Stomach (tissue), 9 donors: ENCODE measurements around the gene HMG20A. TPM values are rescaled to one million over a fixed set of nuclear protein-coding genes. Genes with fewer than 3 reads are reported as not detected.

Experiments
- DNase-seq, 2 donors: peaks; one replicate each; pipeline versions ENCODE4 v3.0.0 to v3.0.0-alpha.2; 2013 to 2019
- H3K27ac ChIP-seq, 5 donors: fragments of 200-600 bp in 4 of 5; sonication (generic) in 4 of 5; one replicate each; pipeline ENCODE4 v1.5.1; 2013 to 2019; ENCODE audit warnings: mild to moderate bottlenecking in 1 of 5, moderate library complexity in 1 of 5
- H3K27me3 ChIP-seq, 3 donors: fragments of 200-600 bp; sonication (generic); one replicate each; pipeline ENCODE4 v1.5.1; 2017 to 2019; ENCODE audit warnings: mixed run types in 1 of 3
- H3K36me3 ChIP-seq, 4 donors: fragments of 200-600 bp; sonication (generic); 1 replicate in 3 of 4; 2 replicates in 1 of 4; pipeline ENCODE4 v1.5.1; 2016 to 2019
- H3K4me1 ChIP-seq, 4 donors: fragments of 200-600 bp; sonication (generic); one replicate each; pipeline ENCODE4 v1.5.1; 2016 to 2019
- H3K4me3 ChIP-seq, 4 donors: fragments of 200-600 bp; sonication (generic) in 3 of 4; one replicate each; pipeline ENCODE4 v1.5.1; 2016 to 2019; ENCODE audit warnings: mild to moderate bottlenecking in 1 of 4
- H3K9me3 ChIP-seq, 4 donors: fragments of 200-600 bp; sonication (generic); one replicate each; pipeline ENCODE4 v1.5.1; 2016 to 2019
- EP300 ChIP-seq: sonication (generic); formaldehyde crosslinking; IDR thresholded peaks from one replicate; pipeline ENCODE4 v1.6.1; 2017; ENCODE audit warnings: antibody characterized with exemption
- POLR2A ChIP-seq, 4 donors: fragments of 450-650 bp; IDR thresholded peaks; one replicate each; pipeline ENCODE4 v1.6.1; 2016; ENCODE audit warnings: antibody characterized with exemption in 4 of 4, control low read depth in 2 of 4, mild to moderate bottlenecking in 1 of 4, moderate library complexity in 1 of 4
- POLR2AphosphoS5 ChIP-seq, 3 donors: sonication (generic); formaldehyde crosslinking; IDR thresholded peaks; one replicate each; pipeline ENCODE4 v1.6.1; 2016; ENCODE audit warnings: antibody characterized with exemption in 3 of 3
- WGBS, 5 donors: extraction: QIAGEN DNeasy Blood & Tissue Kit in 3 of 5; methylation state at CpG; one replicate each; pipeline versions ENCODE4 v1.1.5 to v1.1.7; 2013 to 2018; 5-methylcytosine and 5-hydroxymethylcytosine counted together
- intact Hi-C: fragments of 100-400 bp; cut with DNase I; formaldehyde crosslinking; loops from one replicate; pipeline ENCODE4 v1.15.1; 2023; ENCODE audit warnings: low total_unique reads
- polyA plus RNA-seq, 3 donors: library from polyadenylated mRNA; stranded (reverse); fragments of 200-250 nt; gene quantifications; one replicate each; pipeline ENCODE4 v1.2.3, GENCODE V29; 2013
- total RNA-seq, 5 donors: library from RNA; depleted of rRNA; stranded (reverse); fragments of >200 nt; gene quantifications; one replicate each; pipeline versions ENCODE4 v1.1.0 to v1.2.3, GENCODE V29; 2014 to 2016
- TF ChIP-seq, protein P1 (sequence below), 7 experiments: fragments of 450-650 bp in 4 of 7; fragments of 200-600 bp in 3 of 7; sonication (generic) in 3 of 7; IDR thresholded peaks; one replicate each; pipeline ENCODE4 v1.5.1; 2016 to 2019; ENCODE audit warnings: antibody characterized with exemption in 7 of 7, control low read depth in 2 of 7, mild to moderate bottlenecking in 1 of 7
- donor health status: healthy with polysubstance abuse.
- donor health status: Bipolar disorder and iron deficiency.
- donor health status: healthy.

HMG20A gene
- total and polyA plus RNA-seq, 8 donors, result 8.1 to 51.8 (median 22.6) TPM

GRCh38 chr15:77510066-77511057 is 89.7 kb downstream of the HMG20A start:
- TF ChIP-seq POLR2AphosphoS5 (IDR thresholded peaks at IDR 0.05) (no peak), EP300 (no peak), POLR2A (IDR thresholded peaks at IDR 0.05) (no peak)
- TF ChIP-seq, protein P1, sequence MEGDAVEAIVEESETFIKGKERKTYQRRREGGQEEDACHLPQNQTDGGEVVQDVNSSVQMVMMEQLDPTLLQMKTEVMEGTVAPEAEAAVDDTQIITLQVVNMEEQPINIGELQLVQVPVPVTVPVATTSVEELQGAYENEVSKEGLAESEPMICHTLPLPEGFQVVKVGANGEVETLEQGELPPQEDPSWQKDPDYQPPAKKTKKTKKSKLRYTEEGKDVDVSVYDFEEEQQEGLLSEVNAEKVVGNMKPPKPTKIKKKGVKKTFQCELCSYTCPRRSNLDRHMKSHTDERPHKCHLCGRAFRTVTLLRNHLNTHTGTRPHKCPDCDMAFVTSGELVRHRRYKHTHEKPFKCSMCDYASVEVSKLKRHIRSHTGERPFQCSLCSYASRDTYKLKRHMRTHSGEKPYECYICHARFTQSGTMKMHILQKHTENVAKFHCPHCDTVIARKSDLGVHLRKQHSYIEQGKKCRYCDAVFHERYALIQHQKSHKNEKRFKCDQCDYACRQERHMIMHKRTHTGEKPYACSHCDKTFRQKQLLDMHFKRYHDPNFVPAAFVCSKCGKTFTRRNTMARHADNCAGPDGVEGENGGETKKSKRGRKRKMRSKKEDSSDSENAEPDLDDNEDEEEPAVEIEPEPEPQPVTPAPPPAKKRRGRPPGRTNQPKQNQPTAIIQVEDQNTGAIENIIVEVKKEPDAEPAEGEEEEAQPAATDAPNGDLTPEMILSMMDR (IDR thresholded peaks at IDR 0.05), result no peak
- Histone ChIP-seq H3K4me1 (peaks cover 29 to 38% (median 38%) of the 10 kb centered on the region in 4 donors), H3K27me3 (no peaks in the 10 kb centered on the region), H3K9me3 (no peaks in the 10 kb centered on the region), H3K36me3 (no peaks in the 10 kb centered on the region), H3K27ac (no peak overlapping the region), H3K4me3 (no peak overlapping the region)
- 84 to 88% (median 86%) methylated on average over 10 to 11 of the region's 11 CpGs for WGBS, 5 donors
- no peak for DNase-seq
- intact Hi-C loops, result no loop called here

DNA sequence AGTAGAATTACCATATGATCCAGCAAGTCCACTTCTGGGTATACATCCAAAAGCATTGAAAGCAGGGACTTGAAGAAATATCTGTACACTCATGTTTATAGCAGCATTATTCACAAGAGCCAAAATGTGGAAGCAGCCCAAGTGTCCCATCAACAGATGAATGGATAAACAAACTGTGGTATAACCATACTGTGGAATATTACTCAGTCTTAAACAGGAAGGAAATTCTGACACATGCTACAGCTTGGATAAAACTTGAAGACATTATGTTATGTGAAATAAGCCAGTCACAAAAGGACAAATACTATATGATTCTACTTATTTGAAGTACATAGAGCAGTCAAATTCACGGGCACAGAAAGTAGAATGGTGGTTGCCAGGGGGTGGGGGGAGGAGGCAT is 91.2 kb downstream of the HMG20A start:
- Histone ChIP-seq H3K4me1 (peaks cover 20 to 24% (median 23%) of the 10 kb centered on the region in 4 donors), H3K27ac (no peak overlapping the region), H3K27me3 (no peaks in the 10 kb centered on the region), H3K9me3 (no peaks in the 10 kb centered on the region), H3K36me3 (no peaks in the 10 kb centered on the region), H3K4me3 (no peak overlapping the region)
- DNase-seq, result no peak
- intact Hi-C loops, result no loop called here
- WGBS, 5 donors, result 93 to 100% (median 97%) methylated on average over 1 of the region's 1 CpG
- TF ChIP-seq EP300 (no peak), POLR2AphosphoS5 (IDR thresholded peaks at IDR 0.05) (no peak), POLR2A (IDR thresholded peaks at IDR 0.05) (no peak)
- TF ChIP-seq, protein P1 (IDR thresholded peaks at IDR 0.05), result no peak

DNA sequence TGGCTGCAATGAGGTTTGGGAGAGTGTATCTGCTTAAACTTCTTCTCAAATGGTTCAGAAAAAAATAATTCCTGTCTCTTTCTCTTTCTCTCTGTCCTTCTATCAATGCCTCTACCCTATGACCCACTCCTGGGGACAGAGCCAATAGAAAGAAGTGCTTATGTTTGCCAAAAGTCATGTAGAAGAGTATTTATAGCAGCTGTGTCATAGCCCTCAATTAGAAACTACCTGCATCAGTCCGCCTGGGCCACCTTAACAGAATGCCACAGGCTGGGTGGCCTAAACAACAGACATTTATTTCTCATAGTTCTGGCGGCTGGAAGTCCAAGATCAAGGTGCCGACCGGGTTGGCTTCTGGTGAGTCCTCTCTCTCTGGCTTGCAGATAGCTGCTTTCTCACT is 92.5 kb downstream of the HMG20A start:
- H3K4me3 ChIP-seq, result no peak overlapping the region
- WGBS, 5 donors, result 84 to 97% (median 95%) methylated on average over 4 of the region's 4 CpGs
- peaks cover 6 to 11% (median 10%) of the 10 kb centered on the region in 4 donors for H3K4me1 ChIP-seq
- H3K27ac ChIP-seq, result no peak overlapping the region
- intact Hi-C loops, result no loop called here
- no peaks in the 10 kb centered on the region for H3K9me3 ChIP-seq
- TF ChIP-seq POLR2A (IDR thresholded peaks at IDR 0.05) (no peak), POLR2AphosphoS5 (IDR thresholded peaks at IDR 0.05) (no peak), EP300 (no peak)
- TF ChIP-seq, protein P1 (IDR thresholded peaks at IDR 0.05), result no peak
- no peaks in the 10 kb centered on the region for H3K27me3 ChIP-seq
- DNase-seq, result no peak
- no peaks in the 10 kb centered on the region for H3K36me3 ChIP-seq

- Histone ChIP-seq H3K4me1 (no peaks in the 10 kb centered on the region), H3K4me3 (no peak overlapping the region), H3K27me3 (no peaks in the 10 kb centered on the region), H3K27ac (no peak overlapping the region), H3K36me3 (no peaks in the 10 kb centered on the region), H3K9me3 (no peaks in the 10 kb centered on the region)
- intact Hi-C loops, result no loop called here
- DNase-seq, result no peak
- 84 to 89% (median 88%) methylated on average over 11 of the region's 11 CpGs for WGBS, 5 donors
- TF ChIP-seq, protein P1 (IDR thresholded peaks at IDR 0.05), result no peak
- no peak for TF ChIP-seq POLR2A (IDR thresholded peaks at IDR 0.05)
- no peak for TF ChIP-seq POLR2AphosphoS5 (IDR thresholded peaks at IDR 0.05)
- TF ChIP-seq EP300, result no peak
These were observed 94.1 kb downstream of the HMG20A start for GRCh38 chr15:77514641-77515402.
